T follicular helper cell (primary cell): ENCODE results near the gene USP48.
"Not testable (repeated sequence)": the region's sequence is repeated elsewhere in the genome, so short reads cannot be mapped to it uniquely, and the experiment has no call there.

Experiments used
- DNase-seq: peaks from one replicate; pipeline ENCODE4 v3.0.0-alpha.2; 2020; ENCODE audit warnings: low read depth

Gene USP48

DNA sequence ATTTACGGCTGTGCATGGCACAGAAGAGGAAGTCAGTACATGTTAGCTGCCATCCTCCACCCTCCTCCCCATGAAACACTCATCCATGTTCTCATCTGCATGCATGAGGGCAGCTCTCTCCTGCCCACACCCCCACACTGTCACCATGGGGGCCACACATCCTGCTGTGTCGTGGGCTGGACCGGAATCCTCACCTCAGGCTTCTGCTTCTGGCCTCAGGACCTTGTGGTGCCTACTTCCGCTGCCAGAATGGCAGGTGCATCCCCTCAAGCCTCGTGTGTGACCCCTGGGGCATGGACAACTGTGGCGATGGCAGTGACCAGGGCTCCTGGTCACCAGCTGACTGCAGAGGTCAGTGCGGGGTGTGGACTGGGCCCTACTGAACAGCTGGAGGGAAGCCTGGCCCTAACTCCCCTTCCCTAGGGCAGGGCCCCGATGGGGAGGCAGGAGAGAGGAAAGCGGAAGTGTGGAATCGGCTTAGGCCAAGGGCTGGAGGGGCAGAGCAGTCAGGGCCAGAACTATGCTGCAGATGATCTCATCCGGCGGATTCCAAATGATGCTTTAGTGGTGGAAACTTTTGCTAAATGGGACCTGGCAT lies 32.9 kb upstream of the USP48 start:
- DNase-seq, result no peak

DNA sequence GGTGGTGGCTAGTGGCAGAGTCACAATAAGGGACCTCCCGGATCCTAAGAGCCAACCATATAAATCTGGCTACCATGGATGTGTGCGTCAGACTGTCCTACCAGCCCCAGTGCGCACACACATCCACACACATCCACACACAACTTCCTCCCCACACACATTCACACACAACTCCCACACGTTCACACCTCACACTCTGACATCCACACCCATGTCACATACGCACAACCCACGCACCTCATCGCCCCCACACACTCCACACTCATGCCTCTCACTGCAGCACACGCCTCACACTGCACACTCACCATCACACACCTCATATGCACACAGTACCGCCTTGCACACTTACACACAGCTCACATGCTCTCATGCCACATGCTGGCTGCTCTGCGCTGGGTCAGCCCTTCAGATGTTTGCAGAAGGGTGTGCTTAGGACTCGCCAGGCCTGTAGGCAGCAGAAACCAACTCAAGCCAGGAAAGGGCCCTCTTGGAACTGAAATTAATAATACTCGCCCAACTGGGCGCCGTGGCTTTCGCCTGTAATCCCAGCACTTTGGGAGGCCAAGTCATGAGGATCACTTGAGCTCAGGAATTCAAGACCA lies 32.1 kb upstream of the USP48 start:
- no peak for DNase-seq

DNA sequence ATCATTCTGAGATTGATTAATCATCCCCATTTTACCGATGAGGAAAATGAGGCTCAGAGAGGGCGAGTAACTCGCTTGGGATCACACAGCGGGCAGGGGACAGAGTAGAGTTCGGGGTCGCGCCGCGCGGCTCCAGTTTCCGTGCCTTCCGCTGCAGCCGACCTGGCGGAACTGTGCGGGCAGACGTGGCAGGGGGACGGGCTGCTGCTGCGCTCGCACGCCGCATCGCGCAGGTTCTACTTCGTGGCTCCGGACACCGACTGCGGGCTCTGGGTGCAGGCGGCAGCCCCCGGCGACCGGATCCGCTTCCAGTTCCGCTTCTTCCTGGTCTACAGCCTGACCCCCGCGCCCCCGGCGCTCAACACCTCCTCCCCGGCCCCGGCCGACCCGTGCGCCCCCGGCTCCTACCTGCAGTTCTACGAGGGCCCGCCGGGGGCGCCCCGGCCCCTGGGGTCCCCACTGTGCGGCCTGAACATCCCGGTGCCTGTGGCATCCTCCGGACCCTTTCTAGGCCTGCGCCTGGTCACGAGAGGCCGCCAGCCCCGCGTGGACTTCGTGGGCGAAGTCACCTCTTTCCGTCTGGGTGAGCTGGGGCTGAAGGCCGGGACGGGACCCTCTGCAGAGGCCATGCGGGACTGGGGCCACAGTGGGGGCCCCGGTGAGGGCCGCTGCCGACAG lies 31.4 kb upstream of the USP48 start:
- DNase-seq, result peak; percentile 7

DNA sequence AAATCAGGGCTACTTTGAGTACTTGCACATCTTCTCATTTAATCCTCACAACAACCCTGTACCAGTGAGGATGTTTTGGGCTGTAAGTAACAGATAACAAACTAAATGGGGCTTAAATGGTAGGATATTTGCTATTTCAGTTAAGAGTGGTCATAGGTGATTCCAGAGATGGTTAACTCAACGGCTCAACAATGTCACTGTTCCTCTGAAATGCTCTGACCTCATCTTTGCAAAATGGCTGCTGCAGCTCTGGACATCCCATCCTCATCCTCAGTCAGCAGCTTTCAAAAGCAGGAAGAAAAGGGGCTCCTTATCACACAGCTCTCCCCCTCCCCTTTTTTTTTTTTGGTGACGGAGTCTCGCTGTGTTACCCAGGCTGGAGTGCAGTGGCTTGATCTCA lies 30.6 kb upstream of the USP48 start:
- DNase-seq, result no peak

DNA sequence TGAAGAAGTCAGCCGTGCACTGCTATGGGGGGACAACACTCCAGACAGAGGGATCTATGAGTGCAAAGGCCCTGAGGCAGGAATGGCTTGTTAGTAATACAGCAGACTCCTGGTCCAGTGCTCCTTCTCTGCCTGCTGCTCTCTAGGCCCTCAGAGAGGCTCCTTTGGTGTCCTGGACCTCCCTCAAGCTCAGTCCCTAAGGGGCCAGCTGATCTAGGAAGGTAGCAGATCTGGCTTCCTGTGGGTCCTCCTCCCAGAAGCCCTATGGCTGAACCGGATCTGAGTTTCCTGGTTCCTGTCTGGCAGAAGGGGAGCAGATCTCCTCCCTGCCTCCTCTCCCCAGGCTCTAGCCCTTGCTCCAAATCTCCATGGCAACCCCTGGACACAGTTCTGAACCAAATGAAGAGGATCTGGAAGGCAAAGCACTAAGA lies 28.9 kb upstream of the USP48 start, which contains the start of gene LDLRAD2:
Gene LDLRAD2, plus strand, starts transcription at position 391 of the 431 bp plus-strand sequence. CDS start 187 bp downstream, outside the sequence.
- DNase-seq, result no peak

DNA sequence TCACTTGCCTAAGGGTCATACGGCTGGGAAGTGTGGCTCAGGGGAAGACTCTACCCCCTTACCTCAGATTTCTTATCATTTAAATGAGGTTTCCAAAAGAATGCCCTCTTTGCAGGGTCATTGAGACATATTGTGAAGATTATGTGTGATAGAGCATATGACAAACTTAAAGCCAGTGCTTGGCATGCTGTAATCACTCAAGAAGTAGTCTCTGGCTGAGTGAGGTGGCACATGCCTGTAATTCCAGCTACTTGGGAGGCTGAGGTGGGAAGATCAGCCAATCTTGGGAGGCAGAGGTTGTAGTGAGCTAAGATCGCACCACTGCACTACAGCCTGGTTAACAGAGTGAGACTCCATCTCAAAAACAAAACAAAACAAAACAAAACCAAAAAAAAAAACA lies 21.6 kb upstream of the USP48 start:
- DNase-seq, result no peak

DNA sequence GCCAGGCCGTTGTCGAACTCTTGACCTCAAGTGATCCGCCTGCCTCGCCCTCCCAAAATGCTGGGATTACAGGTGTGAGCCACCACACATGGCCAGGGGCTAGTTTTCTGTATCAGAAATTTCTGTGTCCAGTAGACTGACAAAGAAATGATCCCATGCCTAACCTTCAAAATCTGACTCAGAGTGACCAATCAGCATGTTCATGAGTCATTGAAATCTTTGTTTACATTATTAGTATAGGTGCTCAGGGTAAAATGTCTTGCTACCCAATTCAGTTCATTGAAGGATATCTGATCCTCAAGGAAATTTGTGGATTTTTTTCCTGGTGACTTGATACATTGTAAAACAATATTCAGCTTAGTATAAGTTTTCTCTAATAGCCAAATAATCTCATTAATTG lies 18.2 kb upstream of the USP48 start:
- DNase-seq, result no peak

DNA sequence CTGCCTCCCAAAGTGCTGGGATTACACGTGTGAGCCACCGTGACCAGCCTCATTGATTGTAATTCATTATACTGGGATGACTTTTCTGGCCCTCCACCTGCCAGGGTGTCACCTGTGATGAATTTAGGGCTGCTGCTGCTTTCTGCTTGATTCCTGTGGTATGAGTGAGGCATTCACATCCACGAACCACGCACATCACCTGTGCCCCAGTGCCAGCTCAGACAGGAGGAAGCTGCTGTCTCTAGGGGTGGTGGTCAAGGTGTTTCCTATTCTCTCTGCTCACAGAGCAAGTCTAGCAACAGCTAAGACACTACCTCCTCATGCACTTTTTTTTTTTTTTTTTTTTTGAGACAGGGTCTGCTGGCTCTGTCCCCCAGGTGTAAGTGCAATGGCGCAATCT lies 16.8 kb upstream of the USP48 start:
- no peak for DNase-seq

DNA sequence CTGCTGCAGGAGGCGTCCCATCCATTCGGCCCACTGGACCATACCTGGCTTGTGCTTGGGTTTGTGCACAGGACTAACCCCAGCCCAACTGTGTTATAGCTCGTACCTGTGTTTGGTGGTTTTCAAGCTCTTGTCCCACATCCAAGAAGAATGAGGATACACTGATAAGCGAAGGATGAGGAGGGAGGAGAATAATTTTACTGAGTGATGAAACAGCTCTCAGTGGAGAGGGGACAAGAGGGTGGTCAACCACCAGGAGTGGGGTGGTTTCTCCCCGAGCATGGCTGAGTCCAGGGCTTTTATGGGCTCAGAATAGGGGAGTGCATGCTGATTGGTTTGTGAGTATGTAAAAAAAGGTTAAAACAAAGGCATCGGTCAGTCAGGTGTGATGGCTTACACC lies 12.1 kb upstream of the USP48 start:
- no peak for DNase-seq

DNA sequence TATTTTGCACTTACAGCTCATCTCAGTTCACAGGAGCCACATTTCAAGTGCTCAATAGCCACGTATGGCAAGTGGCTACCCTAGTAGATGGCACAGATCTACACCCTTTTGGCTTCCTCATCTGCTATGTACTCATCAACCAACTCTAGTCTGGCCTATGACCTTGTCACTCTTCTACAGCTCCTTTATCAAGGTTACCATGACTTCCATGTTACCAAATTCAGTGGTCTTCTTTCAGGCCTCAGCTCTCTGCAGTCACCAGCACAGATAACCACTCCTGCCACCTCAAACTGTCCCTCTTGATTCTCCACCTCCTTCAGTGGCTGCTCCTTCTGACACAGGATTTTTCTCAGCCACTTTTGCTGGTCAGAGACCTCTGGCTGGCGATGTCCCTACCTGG lies 11.7 kb upstream of the USP48 start:
- no peak for DNase-seq

DNA sequence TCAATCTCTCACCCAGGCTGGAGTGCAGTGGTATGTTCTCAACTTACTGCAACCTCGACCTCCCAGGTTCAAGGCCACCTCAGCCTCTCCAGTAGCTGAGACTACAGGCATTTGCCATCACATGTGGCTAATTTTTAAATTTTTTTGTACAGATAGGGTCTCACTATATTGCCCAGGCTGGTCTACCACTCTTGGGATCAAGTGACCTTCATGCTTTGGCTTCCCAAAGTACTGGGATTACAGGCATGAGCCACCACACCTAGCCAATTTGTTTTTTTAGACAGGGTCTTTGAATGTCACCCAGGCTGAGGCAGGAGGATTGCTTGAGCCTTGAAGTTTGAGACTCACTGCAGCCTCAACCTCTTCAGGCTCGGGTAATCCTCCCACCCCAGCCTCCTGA lies 10.2 kb upstream of the USP48 start:
- DNase-seq, result no peak

DNA sequence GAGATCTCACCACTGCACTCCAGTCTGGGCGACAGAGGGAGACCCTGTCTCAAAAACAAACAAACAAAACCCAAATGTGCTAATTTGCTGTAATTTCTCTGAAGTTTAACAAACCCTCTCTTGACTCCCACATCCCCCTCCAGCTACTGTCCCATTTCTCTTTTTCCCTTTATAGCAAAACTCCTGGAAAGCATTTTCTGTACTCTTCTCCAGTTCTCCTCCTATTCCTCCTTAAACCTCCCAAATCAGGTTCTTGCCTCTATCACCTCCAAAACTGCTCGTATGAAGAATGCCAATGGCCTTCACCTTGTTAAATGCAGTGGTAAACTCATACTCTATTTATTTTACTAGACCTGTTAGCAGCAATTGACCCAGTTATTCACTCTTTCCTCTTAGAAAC lies 3.7 kb upstream of the USP48 start:
- DNase-seq, result no peak

DNA sequence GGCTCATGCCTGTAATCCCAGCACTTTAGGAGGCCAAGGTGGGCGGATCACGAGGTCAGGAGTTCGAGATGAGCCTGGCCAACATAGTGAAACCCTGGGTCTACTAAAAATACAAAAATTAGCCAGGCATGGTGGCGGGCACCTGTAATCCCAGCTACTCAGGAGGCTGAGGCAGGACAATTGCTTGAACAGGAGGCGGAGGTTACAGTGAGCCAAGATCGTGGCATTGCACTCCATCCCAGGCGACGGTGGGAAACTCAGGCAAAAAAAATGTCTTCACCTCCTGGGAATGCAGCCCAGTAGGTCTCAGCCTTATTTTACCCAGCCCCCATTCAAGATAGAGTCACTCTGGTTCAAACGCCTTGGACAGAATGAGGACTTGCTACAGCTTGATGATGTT lies 2.8 kb upstream of the USP48 start:
- DNase-seq, result not testable (repeated sequence)

DNA sequence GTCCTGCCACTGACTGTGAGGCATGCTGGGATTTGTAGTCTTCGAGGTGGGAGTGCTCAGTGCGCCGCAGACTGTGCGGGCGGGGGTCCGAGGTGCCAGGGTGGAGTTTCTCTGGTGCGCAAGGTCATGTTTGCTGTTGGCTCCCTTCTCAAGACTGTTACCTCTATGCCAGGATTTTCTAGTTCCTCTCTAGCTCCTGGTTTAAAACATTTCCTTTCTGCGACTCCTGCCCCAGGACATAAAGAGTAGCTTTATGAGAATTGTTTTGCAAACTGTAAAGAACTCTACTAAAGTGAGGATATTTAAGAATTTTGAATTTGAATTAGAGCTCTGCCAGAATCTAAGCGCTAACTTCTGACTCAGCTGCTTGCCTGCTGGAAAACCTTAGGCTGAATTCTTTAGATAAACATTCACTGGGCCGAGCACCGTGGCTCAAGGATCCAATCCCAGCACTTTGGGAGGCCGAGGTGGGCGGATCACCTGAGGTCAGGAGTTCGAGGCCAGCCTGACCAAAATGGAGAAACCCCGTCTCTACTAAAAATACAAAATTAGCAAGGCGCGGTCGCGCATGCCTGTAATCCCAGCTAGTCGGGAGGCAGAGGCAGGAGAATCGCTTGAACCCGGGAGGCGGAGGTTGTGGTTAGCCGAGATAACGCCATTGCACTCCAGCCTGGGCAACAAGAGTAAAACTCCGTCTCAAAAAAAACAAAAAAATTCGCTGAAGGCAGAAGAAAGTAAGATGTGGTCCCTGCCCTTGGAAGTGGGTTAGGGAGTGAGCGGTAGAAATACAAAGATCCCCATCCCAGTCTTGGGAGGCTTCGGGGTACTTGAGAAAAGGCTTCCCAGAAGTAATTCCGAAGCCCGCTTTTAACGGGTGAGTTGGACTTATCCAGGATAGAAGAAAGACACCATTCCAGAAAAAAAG lies 992 bp upstream of the USP48 start:
- DNase-seq, result no peak

DNA sequence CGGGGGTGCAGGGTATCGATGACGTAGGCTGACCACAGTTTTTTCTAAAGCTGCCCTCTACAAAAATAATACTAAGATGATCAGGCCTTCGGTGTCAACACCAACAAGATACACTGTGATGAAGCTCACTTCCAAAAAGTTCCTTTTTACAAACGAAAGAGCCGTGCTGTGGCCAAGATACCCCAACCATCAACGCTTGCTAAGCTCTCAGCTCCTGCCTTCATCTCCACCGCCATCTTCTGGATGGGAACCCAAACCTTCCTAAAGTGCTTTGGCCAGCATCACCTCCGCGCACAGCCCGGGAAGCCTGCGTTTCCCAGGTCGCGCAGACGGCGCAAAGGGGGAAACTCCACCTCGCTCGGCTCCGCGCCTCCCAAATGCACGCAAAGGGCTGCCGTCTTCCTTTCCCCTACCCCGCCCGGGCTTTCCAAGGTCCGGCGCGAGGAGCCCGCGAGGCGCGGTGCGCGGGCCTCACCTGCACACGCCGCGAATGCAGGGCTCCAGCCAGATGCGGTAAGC lies 541 bp downstream of the USP48 start:
- peak; percentile 26 for DNase-seq

DNA sequence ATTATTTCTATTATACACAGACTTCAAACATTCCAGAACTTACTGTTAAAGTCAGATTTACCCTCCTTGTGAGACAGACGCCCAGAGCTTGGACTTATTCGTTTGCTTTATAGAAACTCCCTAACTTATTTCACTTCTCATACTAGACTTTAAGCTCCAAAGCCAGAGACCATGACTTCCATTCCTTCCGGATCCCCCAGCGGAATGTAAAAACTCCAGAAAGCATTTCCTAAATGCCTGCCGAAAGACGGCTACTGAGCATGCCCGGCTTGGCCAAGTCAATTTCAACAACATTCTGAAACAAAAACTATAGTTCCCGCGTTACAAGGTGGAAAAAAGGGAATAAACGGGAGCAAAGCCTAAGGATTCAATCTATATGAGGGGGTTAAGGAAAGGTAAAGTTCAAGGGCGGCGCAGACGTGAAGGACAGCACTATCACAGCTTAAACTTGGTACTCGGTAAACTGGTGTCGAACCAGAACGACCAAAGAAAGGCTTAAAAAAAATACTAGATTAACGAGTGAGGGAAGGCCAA lies 1.1 kb downstream of the USP48 start:
- DNase-seq, result peak; percentile 33

DNA sequence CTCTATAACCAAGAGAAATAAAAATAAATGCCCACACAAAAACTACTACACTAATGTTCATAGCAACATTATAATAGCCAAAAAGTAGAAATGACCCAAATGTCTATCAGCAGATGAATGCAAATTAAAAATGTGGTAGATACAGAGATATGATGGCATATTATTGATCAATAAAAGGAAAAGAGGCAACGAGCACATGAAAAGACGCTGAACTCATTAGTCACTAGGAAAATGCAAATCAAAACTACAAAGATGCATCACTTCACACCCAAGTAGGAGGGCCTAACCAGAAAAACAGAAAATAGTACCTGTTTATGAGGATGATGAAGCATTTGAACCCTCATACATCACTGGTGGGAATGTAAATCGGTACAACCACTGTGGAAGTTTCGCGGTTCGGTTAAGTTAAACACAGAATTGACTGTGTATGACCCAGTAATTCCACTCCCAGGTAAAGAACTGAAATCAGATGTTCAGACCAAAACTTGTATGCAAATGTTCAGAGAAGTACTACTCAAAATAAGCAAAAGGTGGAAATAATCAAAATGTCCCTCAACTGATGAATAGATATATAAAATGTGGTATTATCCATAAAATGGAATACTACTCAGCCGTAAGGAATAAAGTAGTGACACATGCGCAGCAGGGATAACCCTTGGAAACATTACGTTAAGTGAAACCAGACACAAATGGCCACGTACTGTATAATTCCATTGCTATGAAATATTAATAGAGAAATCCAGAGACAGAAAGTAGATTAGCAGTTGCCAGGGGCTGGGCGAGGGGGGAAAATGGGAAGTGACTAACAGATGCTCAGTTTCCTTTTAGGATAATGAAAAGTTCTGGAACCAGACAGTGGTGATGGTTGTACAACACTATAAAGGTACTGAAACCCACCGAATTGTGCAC lies 3.1 kb downstream of the USP48 start:
- no peak for DNase-seq

DNA sequence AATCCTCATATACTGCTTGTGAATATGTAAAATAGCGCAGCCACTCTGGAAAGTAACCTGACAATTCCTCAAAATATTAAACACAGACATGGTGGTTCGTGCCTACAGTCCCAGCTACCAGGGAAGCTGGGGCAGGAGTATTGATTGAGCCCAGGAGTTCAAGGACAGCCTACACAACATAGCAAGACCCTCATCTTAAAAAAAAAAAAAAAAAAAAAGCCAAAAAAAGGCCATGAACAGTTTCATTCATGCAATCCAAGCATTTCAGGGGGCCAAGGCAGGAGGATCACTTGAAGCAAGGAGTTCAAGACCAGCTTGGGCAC lies 4.6 kb downstream of the USP48 start:
- DNase-seq, result no peak

DNA sequence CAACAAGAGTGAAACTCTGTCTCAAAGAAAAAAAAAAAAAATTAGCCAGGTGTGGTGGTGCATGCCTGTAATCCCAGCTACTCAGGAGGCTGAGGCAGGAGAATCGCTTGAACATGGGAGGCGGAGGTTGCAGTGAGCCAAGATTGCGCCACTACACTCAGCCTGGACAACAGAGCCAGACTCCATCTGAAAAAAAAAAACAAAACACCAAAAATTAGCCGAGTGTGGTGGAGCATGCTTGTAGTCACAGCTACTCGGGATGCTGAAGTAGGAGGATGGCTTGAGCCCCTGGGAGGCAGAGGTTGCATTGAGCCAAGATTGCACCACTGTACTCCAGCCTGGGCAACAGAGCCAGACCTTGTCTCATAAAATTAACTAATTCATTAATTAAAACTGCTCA lies 6.0 kb downstream of the USP48 start:
- not testable (repeated sequence) for DNase-seq

DNA sequence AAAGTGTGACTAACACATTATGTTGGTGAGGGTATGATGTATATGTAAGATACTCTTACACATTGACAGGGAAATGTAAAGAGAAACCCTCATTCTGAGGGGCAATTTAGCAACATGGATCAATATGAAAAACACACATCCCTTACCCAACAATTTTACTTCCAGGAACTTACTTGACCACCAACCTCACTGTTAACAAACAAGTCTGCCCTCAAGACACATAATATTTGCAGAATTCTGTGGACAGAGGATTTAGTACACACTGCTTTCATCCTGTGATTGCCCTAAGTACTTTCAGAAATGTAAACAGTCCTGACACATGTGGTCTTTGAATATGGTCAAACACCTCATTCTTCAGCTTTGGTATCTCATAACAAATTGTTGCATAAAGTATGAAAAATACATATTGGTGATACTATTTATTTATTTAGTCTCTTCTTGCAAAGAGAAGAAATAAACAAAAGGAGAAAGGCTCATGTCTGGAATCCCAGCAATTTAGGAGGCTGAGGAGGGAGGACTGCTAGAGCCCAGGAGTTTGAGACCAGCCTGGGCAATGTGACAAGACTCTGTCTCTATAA lies 6.9 kb downstream of the USP48 start:
- DNase-seq, result no peak

DNA sequence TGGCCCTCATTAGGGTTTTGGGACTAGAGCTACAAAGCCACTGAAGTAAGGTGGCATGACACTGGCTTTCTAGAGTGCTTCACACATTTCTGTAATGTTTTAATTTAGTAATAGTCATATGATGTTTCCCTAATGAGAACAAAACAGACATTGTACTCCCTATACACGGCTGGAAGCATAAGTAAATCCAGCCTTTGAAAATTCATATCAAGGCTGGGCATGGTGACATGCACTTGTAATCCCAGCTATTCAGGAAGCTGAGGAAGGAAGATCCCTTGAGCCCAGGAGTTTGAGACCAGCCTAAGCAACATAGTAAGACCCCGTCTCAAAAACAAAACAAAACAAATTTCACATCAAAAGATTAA lies 7.4 kb downstream of the USP48 start:
- DNase-seq, result no peak
